ENCODE data around the gene GPR151. TPM values are rescaled to one million over a fixed set of nuclear protein-coding genes. Genes with fewer than 3 reads are reported as not detected.

The GPR151 gene
- polyA plus RNA-seq, 4 donors: 0.01 TPM; not detected in 3

- no peaks in the 10 kb centered on the region for H3K27me3 ChIP-seq (ENCODE audit: control insufficient read depth in 3 of 3, insufficient read depth in 3 of 3, low read length in 3 of 3)
- no peaks in the 10 kb centered on the region for H3K9me3 ChIP-seq (ENCODE audit: control insufficient read depth in 2 of 2, insufficient read depth in 1 of 2, low read depth in 1 of 2, low read length in 1 of 2)
- peaks cover 0 to 6% (median 5%) of the 10 kb centered on the region in 3 donors for H3K36me3 ChIP-seq (ENCODE audit: control insufficient read depth in 3 of 3, insufficient read depth in 2 of 3, low read depth in 1 of 3, low read length in 3 of 3)
- WGBS, 3 donors: 87 to 100% (median 93%) methylated on average over 1 of the region's 1 CpG
- DNase-seq (no peak), FAIRE-seq (no peak)
- H3K27ac ChIP-seq (ENCODE audit: low read depth in 1 of 3, low read length in 2 of 3): no peak overlapping the region
- H3K4me3 ChIP-seq (ENCODE audit: low read depth in 1 of 3, low read length in 3 of 3): no peak overlapping the region
- no peaks in the 10 kb centered on the region for H3K4me1 ChIP-seq (ENCODE audit: control insufficient read depth in 3 of 3, insufficient read depth in 2 of 3, low read depth in 1 of 3, low read length in 2 of 3)
Measured at GRCh38 chr5:146514575-146514974, 1.4 kb downstream of the GPR151 start.

GRCh38 chr5:146513462-146513861 lies 2.5 kb downstream of the GPR151 start:
- no peaks in the 10 kb centered on the region for H3K9me3 ChIP-seq (ENCODE audit: control insufficient read depth in 2 of 2, insufficient read depth in 1 of 2, low read depth in 1 of 2, low read length in 1 of 2)
- WGBS, 3 donors: 47 to 78% (median 72%) methylated on average over 2 of the region's 2 CpGs
- DNase-seq (no peak), FAIRE-seq (no peak)
- no peak overlapping the region for H3K27ac ChIP-seq (ENCODE audit: low read depth in 1 of 3, low read length in 2 of 3)
- peaks cover 0 to 6% (median 5%) of the 10 kb centered on the region in 3 donors for H3K36me3 ChIP-seq (ENCODE audit: control insufficient read depth in 3 of 3, insufficient read depth in 2 of 3, low read depth in 1 of 3, low read length in 3 of 3)
- H3K27me3 ChIP-seq (ENCODE audit: control insufficient read depth in 3 of 3, insufficient read depth in 3 of 3, low read length in 3 of 3): no peaks in the 10 kb centered on the region
- H3K4me3 ChIP-seq (ENCODE audit: low read depth in 1 of 3, low read length in 3 of 3): no peak overlapping the region
- H3K4me1 ChIP-seq (ENCODE audit: control insufficient read depth in 3 of 3, insufficient read depth in 2 of 3, low read depth in 1 of 3, low read length in 2 of 3): no peaks in the 10 kb centered on the region

- no peaks in the 10 kb centered on the region for H3K4me1 ChIP-seq (ENCODE audit: control insufficient read depth in 3 of 3, insufficient read depth in 2 of 3, low read depth in 1 of 3, low read length in 2 of 3)
- peaks cover 2 to 8% (median 5%) of the 10 kb centered on the region in 3 donors for H3K36me3 ChIP-seq (ENCODE audit: control insufficient read depth in 3 of 3, insufficient read depth in 2 of 3, low read depth in 1 of 3, low read length in 3 of 3)
- WGBS, 3 donors: 92 to 95% (median 92%) methylated on average over 9 of the region's 9 CpGs
- no peak for FAIRE-seq
- no peaks in the 10 kb centered on the region for H3K27me3 ChIP-seq (ENCODE audit: control insufficient read depth in 3 of 3, insufficient read depth in 3 of 3, low read length in 3 of 3)
- DNase-seq: no peak
- H3K9me3 ChIP-seq (ENCODE audit: control insufficient read depth in 2 of 2, insufficient read depth in 1 of 2, low read depth in 1 of 2, low read length in 1 of 2): no peaks in the 10 kb centered on the region
- no peak overlapping the region for H3K27ac ChIP-seq (ENCODE audit: low read depth in 1 of 3, low read length in 2 of 3)
- H3K4me3 ChIP-seq (ENCODE audit: low read depth in 1 of 3, low read length in 3 of 3): no peak overlapping the region
Measured at GRCh38 chr5:146510559-146511125, 5.3 kb downstream of the GPR151 start.

- peaks cover 5 to 16% (median 9%) of the 10 kb centered on the region in 3 donors for H3K36me3 ChIP-seq (ENCODE audit: control insufficient read depth in 3 of 3, insufficient read depth in 2 of 3, low read depth in 1 of 3, low read length in 3 of 3)
- no peaks in the 10 kb centered on the region for H3K27me3 ChIP-seq (ENCODE audit: control insufficient read depth in 3 of 3, insufficient read depth in 3 of 3, low read length in 3 of 3)
- H3K4me1 ChIP-seq (ENCODE audit: control insufficient read depth in 3 of 3, insufficient read depth in 2 of 3, low read depth in 1 of 3, low read length in 2 of 3): no peaks in the 10 kb centered on the region
- no peak overlapping the region for H3K4me3 ChIP-seq (ENCODE audit: low read depth in 1 of 3, low read length in 3 of 3)
- no peak overlapping the region for H3K27ac ChIP-seq (ENCODE audit: low read depth in 1 of 3, low read length in 2 of 3)
- H3K9me3 ChIP-seq (ENCODE audit: control insufficient read depth in 2 of 2, insufficient read depth in 1 of 2, low read depth in 1 of 2, low read length in 1 of 2): no peaks in the 10 kb centered on the region
- no peak for FAIRE-seq
- 95 to 98% (median 96%) methylated on average over 5 of the region's 5 CpGs for WGBS, 3 donors
- no peak for DNase-seq
Measured at GRCh38 chr5:146507428-146507827, 8.6 kb downstream of the GPR151 start.

GRCh38 chr5:146499680-146500079 lies 16.3 kb downstream of the GPR151 start:
- Histone ChIP-seq H3K27me3 (ENCODE audit: control insufficient read depth in 3 of 3, insufficient read depth in 3 of 3, low read length in 3 of 3) (no peaks in the 10 kb centered on the region), H3K27ac (ENCODE audit: low read depth in 1 of 3, low read length in 2 of 3) (no peak overlapping the region), H3K9me3 (ENCODE audit: control insufficient read depth in 2 of 2, insufficient read depth in 1 of 2, low read depth in 1 of 2, low read length in 1 of 2) (no peaks in the 10 kb centered on the region), H3K4me3 (ENCODE audit: low read depth in 1 of 3, low read length in 3 of 3) (no peak overlapping the region), H3K36me3 (ENCODE audit: control insufficient read depth in 3 of 3, insufficient read depth in 2 of 3, low read depth in 1 of 3, low read length in 3 of 3) (peaks cover 0 to 12% (median 4%) of the 10 kb centered on the region in 3 donors), H3K4me1 (ENCODE audit: control insufficient read depth in 3 of 3, insufficient read depth in 2 of 3, low read depth in 1 of 3, low read length in 2 of 3) (no peaks in the 10 kb centered on the region)
- DNase-seq: no peak
- 97 to 99% (median 98%) methylated on average over 4 of the region's 4 CpGs for WGBS, 3 donors
- FAIRE-seq: no peak

- DNase-seq (no peak), FAIRE-seq (no peak)
- Histone ChIP-seq H3K27ac (ENCODE audit: low read depth in 1 of 3, low read length in 2 of 3) (no peak overlapping the region), H3K27me3 (ENCODE audit: control insufficient read depth in 3 of 3, insufficient read depth in 3 of 3, low read length in 3 of 3) (no peaks in the 10 kb centered on the region), H3K36me3 (ENCODE audit: control insufficient read depth in 3 of 3, insufficient read depth in 2 of 3, low read depth in 1 of 3, low read length in 3 of 3) (peaks cover 0 to 13% (median 0%) of the 10 kb centered on the region in 3 donors), H3K9me3 (ENCODE audit: control insufficient read depth in 2 of 2, insufficient read depth in 1 of 2, low read depth in 1 of 2, low read length in 1 of 2) (no peaks in the 10 kb centered on the region), H3K4me3 (ENCODE audit: low read depth in 1 of 3, low read length in 3 of 3) (no peak overlapping the region), H3K4me1 (ENCODE audit: control insufficient read depth in 3 of 3, insufficient read depth in 2 of 3, low read depth in 1 of 3, low read length in 2 of 3) (no peaks in the 10 kb centered on the region)
- 81 to 84% (median 83%) methylated on average over 2 of the region's 2 CpGs for WGBS, 3 donors
Measured at GRCh38 chr5:146494656-146495055, 21.3 kb downstream of the GPR151 start.

- Histone ChIP-seq H3K4me3 (ENCODE audit: low read depth in 1 of 3, low read length in 3 of 3) (no peak overlapping the region), H3K9me3 (ENCODE audit: control insufficient read depth in 2 of 2, insufficient read depth in 1 of 2, low read depth in 1 of 2, low read length in 1 of 2) (no peaks in the 10 kb centered on the region), H3K27ac (ENCODE audit: low read depth in 1 of 3, low read length in 2 of 3) (no peak overlapping the region), H3K36me3 (ENCODE audit: control insufficient read depth in 3 of 3, insufficient read depth in 2 of 3, low read depth in 1 of 3, low read length in 3 of 3) (peaks cover 0 to 12% (median 0%) of the 10 kb centered on the region in 3 donors), H3K4me1 (ENCODE audit: control insufficient read depth in 3 of 3, insufficient read depth in 2 of 3, low read depth in 1 of 3, low read length in 2 of 3) (no peaks in the 10 kb centered on the region), H3K27me3 (ENCODE audit: control insufficient read depth in 3 of 3, insufficient read depth in 3 of 3, low read length in 3 of 3) (no peaks in the 10 kb centered on the region)
- FAIRE-seq (no peak), DNase-seq (no peak)
- WGBS, 3 donors: 80 to 95% (median 94%) methylated on average over 3 of the region's 3 CpGs
Measured at GRCh38 chr5:146490089-146490843, 25.7 kb downstream of the GPR151 start.

GRCh38 chr5:146484714-146485391 lies 31.1 kb downstream of the GPR151 start:
- no peaks in the 10 kb centered on the region for H3K9me3 ChIP-seq (ENCODE audit: control insufficient read depth in 2 of 2, insufficient read depth in 1 of 2, low read depth in 1 of 2, low read length in 1 of 2)
- H3K36me3 ChIP-seq (ENCODE audit: control insufficient read depth in 3 of 3, insufficient read depth in 2 of 3, low read depth in 1 of 3, low read length in 3 of 3): peaks cover 3 to 10% (median 4%) of the 10 kb centered on the region in 3 donors
- no peaks in the 10 kb centered on the region for H3K4me1 ChIP-seq (ENCODE audit: control insufficient read depth in 3 of 3, insufficient read depth in 2 of 3, low read depth in 1 of 3, low read length in 2 of 3)
- H3K27ac ChIP-seq (ENCODE audit: low read depth in 1 of 3, low read length in 2 of 3): no peak overlapping the region
- H3K27me3 ChIP-seq (ENCODE audit: control insufficient read depth in 3 of 3, insufficient read depth in 3 of 3, low read length in 3 of 3): no peaks in the 10 kb centered on the region
- FAIRE-seq (no peak), DNase-seq (no peak)
- no peak overlapping the region for H3K4me3 ChIP-seq (ENCODE audit: low read depth in 1 of 3, low read length in 3 of 3)

Measured in small intestine (tissue), 7 donors.